T-helper 2 cell treated with Interferon-gamma antibody and Interleukin-4, amounts not matched to agents 5 μg/mL and 100 μg/mL, for 36 hours (primary cell): ENCODE measurements around the gene ABHD17C.
A peak's percentile ranks its signal among the peaks of the same experiment; 100 is the strongest.

Experiments used
- DNase-seq: peaks from one replicate; pipeline ENCODE4 v3.0.0; 2021; ENCODE audit warnings: low spot score
- H3K27ac Mint-ChIP-seq: one replicate; pipeline ENCODE4 v1.8.0; 2021; ENCODE audit warnings: mild to moderate bottlenecking, mixed read lengths
- H3K27me3 Mint-ChIP-seq: one replicate; pipeline ENCODE4 v1.8.0; 2021; ENCODE audit warnings: low read depth, mixed read lengths
- H3K36me3 Mint-ChIP-seq: one replicate; pipeline ENCODE4 v1.8.0; 2021; ENCODE audit warnings: low read depth, mixed read lengths
- H3K4me1 Mint-ChIP-seq: one replicate; pipeline ENCODE4 v1.8.0; 2021; ENCODE audit warnings: low read depth, mixed read lengths
- H3K4me3 Mint-ChIP-seq: one replicate; pipeline ENCODE4 v1.8.0; 2022; ENCODE audit warnings: mild to moderate bottlenecking, moderate library complexity, mixed read lengths
- H3K9me3 Mint-ChIP-seq: one replicate; pipeline ENCODE4 v1.8.0; 2021; ENCODE audit warnings: mixed read lengths

ABHD17C gene

GRCh38 chr15:80783260-80783659 is 88.2 kb downstream of the ABHD17C start:
- H3K9me3 Mint-ChIP-seq, result no peaks in the 10 kb centered on the region
- H3K4me1 Mint-ChIP-seq, result peaks cover 53% of the 10 kb centered on the region
- no peak for DNase-seq
- peaks cover 37% of the 10 kb centered on the region for H3K27me3 Mint-ChIP-seq
- peaks cover 3% of the 10 kb centered on the region for H3K36me3 Mint-ChIP-seq
- H3K27ac Mint-ChIP-seq, result peak overlapping the region; percentile 39
- peak overlapping the region; percentile 45 for H3K4me3 Mint-ChIP-seq

DNA sequence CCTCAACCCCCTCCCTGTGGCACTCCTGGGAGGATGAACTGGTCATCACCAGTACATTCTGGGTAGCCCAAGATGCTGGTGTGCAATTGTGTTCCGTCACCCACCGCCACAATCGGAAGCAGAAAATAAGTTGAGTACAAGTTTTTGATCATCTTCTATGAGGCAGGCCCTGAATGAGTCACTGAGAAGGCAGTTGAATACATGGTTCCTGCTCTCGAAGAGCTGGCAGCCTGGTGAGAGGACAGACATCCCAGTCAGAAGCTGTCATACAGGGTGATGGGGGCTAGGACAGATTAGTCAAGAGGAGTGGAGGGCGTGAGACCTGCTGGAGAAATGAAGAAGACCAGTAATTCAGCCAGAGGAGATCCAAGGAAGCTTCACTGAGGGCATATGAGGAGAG is 90.2 kb downstream of the ABHD17C start:
- Mint-ChIP-seq H3K4me1 (peaks cover 61% of the 10 kb centered on the region), H3K4me3 (peak overlapping the region; percentile 56), H3K27me3 (peaks cover 27% of the 10 kb centered on the region), H3K9me3 (no peaks in the 10 kb centered on the region), H3K36me3 (peaks cover 3% of the 10 kb centered on the region), H3K27ac (peak overlapping the region; percentile 89)
- peak; percentile 39 for DNase-seq

GRCh38 chr15:80785811-80786354 is 90.8 kb downstream of the ABHD17C start:
- peaks cover 67% of the 10 kb centered on the region for H3K4me1 Mint-ChIP-seq
- H3K36me3 Mint-ChIP-seq, result peaks cover 5% of the 10 kb centered on the region
- DNase-seq, result peak; percentile 60
- no peaks in the 10 kb centered on the region for H3K9me3 Mint-ChIP-seq
- peak overlapping the region; percentile 89 for H3K27ac Mint-ChIP-seq
- peaks cover 23% of the 10 kb centered on the region for H3K27me3 Mint-ChIP-seq
- peak overlapping the region; percentile 21 for H3K4me3 Mint-ChIP-seq

DNA sequence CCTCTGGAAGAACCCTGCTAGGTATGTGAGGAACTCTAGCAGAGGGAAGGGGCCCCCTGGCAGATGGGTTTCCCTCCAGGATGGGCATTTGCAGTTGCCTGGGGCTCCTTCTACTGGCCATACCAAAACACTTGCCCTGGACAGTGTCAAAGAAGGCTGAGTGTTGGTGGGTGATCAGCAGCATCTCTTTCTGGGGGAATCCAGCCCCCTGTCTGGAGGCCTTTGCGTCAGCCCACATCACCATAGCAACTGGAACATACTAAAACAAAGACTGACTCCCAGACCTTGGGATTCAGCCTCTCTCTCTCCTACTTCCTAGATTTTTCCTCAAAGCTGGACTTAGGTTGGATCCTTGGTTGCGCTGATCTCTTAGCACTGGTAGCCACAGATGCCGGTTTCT is 92.2 kb downstream of the ABHD17C start:
- no peaks in the 10 kb centered on the region for H3K9me3 Mint-ChIP-seq
- H3K4me1 Mint-ChIP-seq, result peaks cover 67% of the 10 kb centered on the region
- peaks cover 9% of the 10 kb centered on the region for H3K27me3 Mint-ChIP-seq
- peaks cover 5% of the 10 kb centered on the region for H3K36me3 Mint-ChIP-seq
- H3K27ac Mint-ChIP-seq, result no peak overlapping the region
- no peak for DNase-seq
- no peak overlapping the region for H3K4me3 Mint-ChIP-seq

DNA sequence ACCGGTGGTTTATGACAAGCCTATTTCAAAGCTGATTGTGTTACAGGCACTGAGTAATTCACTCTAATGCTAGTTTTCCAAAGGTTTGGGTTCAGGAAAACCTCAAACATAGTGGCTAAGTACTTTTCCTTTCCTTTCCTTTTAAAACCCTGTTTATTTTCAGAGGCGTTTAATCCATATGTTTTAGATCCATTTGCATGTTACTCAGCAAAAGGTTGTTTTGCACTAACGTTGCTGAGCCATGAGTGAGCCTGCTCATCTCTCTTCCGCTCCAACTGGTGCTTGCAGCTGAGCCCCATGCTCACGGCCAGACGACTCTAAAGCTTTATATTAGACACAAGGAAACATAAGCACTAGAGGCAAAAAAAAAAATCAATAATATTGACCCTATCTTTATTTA is 93.4 kb downstream of the ABHD17C start:
- Mint-ChIP-seq H3K36me3 (peaks cover 4% of the 10 kb centered on the region), H3K9me3 (no peaks in the 10 kb centered on the region), H3K27me3 (peaks cover 3% of the 10 kb centered on the region), H3K27ac (no peak overlapping the region), H3K4me3 (peak overlapping the region; percentile 61), H3K4me1 (peaks cover 56% of the 10 kb centered on the region)
- DNase-seq, result no peak

GRCh38 chr15:80789296-80789695 is 94.2 kb downstream of the ABHD17C start:
- peak overlapping the region; percentile 26 for H3K27ac Mint-ChIP-seq
- H3K4me1 Mint-ChIP-seq, result peaks cover 50% of the 10 kb centered on the region
- peak overlapping the region; percentile 39 for H3K4me3 Mint-ChIP-seq
- DNase-seq, result no peak
- H3K27me3 Mint-ChIP-seq, result peaks cover 5% of the 10 kb centered on the region
- H3K36me3 Mint-ChIP-seq, result peaks cover 4% of the 10 kb centered on the region
- H3K9me3 Mint-ChIP-seq, result no peaks in the 10 kb centered on the region

DNA sequence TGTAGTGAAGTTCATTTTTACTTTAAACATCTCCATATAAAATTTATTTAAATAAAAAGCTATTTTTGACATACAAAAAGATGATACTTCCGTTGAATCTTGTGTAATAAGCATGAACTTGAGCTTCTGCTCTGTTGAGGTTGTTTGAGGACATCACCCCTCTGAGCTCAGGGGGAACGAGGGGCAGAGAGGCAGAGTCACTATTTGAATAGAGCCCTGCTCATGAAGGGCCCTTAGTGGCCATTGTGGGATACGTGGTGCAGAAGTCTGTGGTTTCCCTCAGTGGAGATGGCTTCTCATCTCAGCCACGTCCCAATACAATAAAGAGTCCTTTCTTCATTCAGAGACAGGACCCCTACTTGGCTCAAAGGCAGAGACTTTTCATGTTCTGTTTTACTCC is 94.7 kb downstream of the ABHD17C start:
- DNase-seq, result no peak
- peaks cover 47% of the 10 kb centered on the region for H3K4me1 Mint-ChIP-seq
- peaks cover 4% of the 10 kb centered on the region for H3K36me3 Mint-ChIP-seq
- H3K27ac Mint-ChIP-seq, result no peak overlapping the region
- peaks cover 6% of the 10 kb centered on the region for H3K27me3 Mint-ChIP-seq
- no peak overlapping the region for H3K4me3 Mint-ChIP-seq
- H3K9me3 Mint-ChIP-seq, result no peaks in the 10 kb centered on the region

GRCh38 chr15:80790236-80790635 is 95.1 kb downstream of the ABHD17C start:
- Mint-ChIP-seq H3K27ac (no peak overlapping the region), H3K9me3 (no peaks in the 10 kb centered on the region)

GRCh38 chr15:80791004-80791403 is 95.9 kb downstream of the ABHD17C start:
- Mint-ChIP-seq H3K36me3 (peaks cover 3% of the 10 kb centered on the region), H3K9me3 (no peaks in the 10 kb centered on the region), H3K4me3 (no peak overlapping the region), H3K4me1 (peaks cover 38% of the 10 kb centered on the region), H3K27me3 (peaks cover 9% of the 10 kb centered on the region), H3K27ac (no peak overlapping the region)
- no peak for DNase-seq

More at GRCh38 chr15:80790236-80790635, 95.1 kb downstream of the ABHD17C start:
- Mint-ChIP-seq H3K4me1 (peaks cover 43% of the 10 kb centered on the region), H3K4me3 (no peak overlapping the region), H3K27me3 (peaks cover 8% of the 10 kb centered on the region), H3K36me3 (peaks cover 3% of the 10 kb centered on the region)
- no peak for DNase-seq

DNA sequence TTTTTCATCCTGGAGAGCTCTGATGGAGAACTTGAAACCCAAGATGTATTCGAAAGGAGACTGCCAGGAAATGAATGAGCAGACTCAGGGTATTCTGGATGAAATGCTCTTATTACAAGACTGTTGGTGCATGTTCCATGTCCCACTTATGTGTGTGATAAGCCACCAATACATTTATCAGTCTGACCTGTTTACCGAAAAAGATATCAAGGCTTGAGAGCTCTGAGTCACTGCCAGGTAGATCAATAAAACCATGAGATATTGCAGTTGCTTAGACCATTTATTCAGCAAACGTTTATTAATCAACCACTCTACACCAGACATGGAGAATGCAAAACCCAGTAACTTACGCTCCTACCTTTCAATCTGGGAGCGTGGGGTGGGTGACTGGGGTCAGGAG is 101.3 kb downstream of the ABHD17C start:
- Mint-ChIP-seq H3K4me3 (no peak overlapping the region), H3K4me1 (peaks cover 1% of the 10 kb centered on the region), H3K36me3 (peaks cover 6% of the 10 kb centered on the region), H3K27me3 (peaks cover 6% of the 10 kb centered on the region), H3K27ac (no peak overlapping the region), H3K9me3 (peaks cover 5% of the 10 kb centered on the region)
- no peak for DNase-seq

GRCh38 chr15:80798911-80799310 is 103.8 kb downstream of the ABHD17C start:
- Mint-ChIP-seq H3K4me3 (no peak overlapping the region), H3K27me3 (peaks cover 6% of the 10 kb centered on the region), H3K36me3 (peaks cover 16% of the 10 kb centered on the region), H3K9me3 (peaks cover 9% of the 10 kb centered on the region), H3K4me1 (peaks cover 20% of the 10 kb centered on the region), H3K27ac (no peak overlapping the region)
- no peak for DNase-seq

DNA sequence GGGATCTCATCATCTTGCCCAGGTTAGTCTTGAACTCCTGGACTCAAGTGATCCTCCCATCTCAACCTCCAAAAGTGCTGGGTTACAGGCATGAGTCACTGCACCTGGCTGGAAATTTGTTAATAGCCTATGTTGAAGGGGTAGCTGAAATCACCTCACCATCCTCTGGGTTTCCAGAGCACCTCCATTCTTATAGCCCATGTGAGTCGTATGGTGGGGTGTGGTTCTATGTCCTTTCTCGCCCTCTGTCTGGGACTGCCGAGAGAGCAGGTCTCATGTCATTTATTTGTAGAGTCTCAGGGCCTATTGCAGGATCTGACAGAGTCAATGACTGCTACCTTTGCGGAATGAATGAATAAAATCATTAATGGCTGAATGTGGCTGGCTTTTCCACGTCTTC is 105.0 kb downstream of the ABHD17C start:
- DNase-seq, result no peak
- peaks cover 9% of the 10 kb centered on the region for H3K9me3 Mint-ChIP-seq
- peaks cover 32% of the 10 kb centered on the region for H3K4me1 Mint-ChIP-seq
- H3K36me3 Mint-ChIP-seq, result peaks cover 16% of the 10 kb centered on the region
- no peak overlapping the region for H3K4me3 Mint-ChIP-seq
- H3K27ac Mint-ChIP-seq, result no peak overlapping the region
- H3K27me3 Mint-ChIP-seq, result peaks cover 2% of the 10 kb centered on the region

- H3K27ac Mint-ChIP-seq, result no peak overlapping the region
- H3K9me3 Mint-ChIP-seq, result peaks cover 9% of the 10 kb centered on the region
- no peaks in the 10 kb centered on the region for H3K27me3 Mint-ChIP-seq
- H3K4me3 Mint-ChIP-seq, result no peak overlapping the region
- H3K36me3 Mint-ChIP-seq, result peaks cover 16% of the 10 kb centered on the region
- H3K4me1 Mint-ChIP-seq, result peaks cover 43% of the 10 kb centered on the region
- DNase-seq, result no peak
Observed at GRCh38 chr15:80801891-80802680, 107.0 kb downstream of the ABHD17C start.

- H3K27ac Mint-ChIP-seq, result peak overlapping the region; percentile 80
- peaks cover 47% of the 10 kb centered on the region for H3K4me1 Mint-ChIP-seq
- peaks cover 16% of the 10 kb centered on the region for H3K36me3 Mint-ChIP-seq
- peaks cover 9% of the 10 kb centered on the region for H3K9me3 Mint-ChIP-seq
- peak overlapping the region; percentile 53 for H3K4me3 Mint-ChIP-seq
- DNase-seq, result peak; percentile 79
- H3K27me3 Mint-ChIP-seq, result no peaks in the 10 kb centered on the region
Observed at GRCh38 chr15:80803580-80804525, 108.7 kb downstream of the ABHD17C start.
